ENCODE data around the gene DGCR2. TPM values are rescaled to one million over a fixed set of nuclear protein-coding genes. Genes with fewer than 3 reads are reported as not detected.

DGCR2 gene
- total RNA-seq, 1 donor from 2014 or later: 70.6 TPM

GRCh38 chr22:19092725-19093124 lies 29.5 kb downstream of the DGCR2 start:
- ATAC-seq (no peak), DNase-seq (no peak)
- Histone ChIP-seq H3K27ac (no peak overlapping the region), H3K27me3 (no peaks in the 10 kb centered on the region), H3K4me3 (no peak overlapping the region), H3K36me3 (peaks cover 12% of the 10 kb centered on the region), H3K4me1 (peaks cover 4% of the 10 kb centered on the region), H3K9me3 (no peaks in the 10 kb centered on the region)
- no peak for TF ChIP-seq CTCF (IDR thresholded peaks at IDR 0.05)
- intact Hi-C loops (cut with DNase I): no loop called here

GRCh38 chr22:19090586-19091127 lies 31.6 kb downstream of the DGCR2 start:
- Histone ChIP-seq H3K9me3 (no peaks in the 10 kb centered on the region), H3K4me1 (peaks cover 6% of the 10 kb centered on the region), H3K27me3 (no peaks in the 10 kb centered on the region), H3K36me3 (peaks cover 19% of the 10 kb centered on the region), H3K27ac (no peak overlapping the region), H3K4me3 (no peak overlapping the region)
- no peak for ATAC-seq
- TF ChIP-seq CTCF (IDR thresholded peaks at IDR 0.05): no peak
- intact Hi-C loops (cut with DNase I): no loop called here
- DNase-seq: no peak

- intact Hi-C loops (cut with DNase I): no loop called here
- Histone ChIP-seq H3K27me3 (no peaks in the 10 kb centered on the region), H3K4me1 (peaks cover 11% of the 10 kb centered on the region), H3K9me3 (no peaks in the 10 kb centered on the region), H3K4me3 (no peak overlapping the region), H3K27ac (no peak overlapping the region), H3K36me3 (peaks cover 19% of the 10 kb centered on the region)
- ATAC-seq (no peak), DNase-seq (no peak)
- no peak for TF ChIP-seq CTCF (IDR thresholded peaks at IDR 0.05)
These were observed 32.0 kb downstream of the DGCR2 start for GRCh38 chr22:19090183-19090582.

DNA sequence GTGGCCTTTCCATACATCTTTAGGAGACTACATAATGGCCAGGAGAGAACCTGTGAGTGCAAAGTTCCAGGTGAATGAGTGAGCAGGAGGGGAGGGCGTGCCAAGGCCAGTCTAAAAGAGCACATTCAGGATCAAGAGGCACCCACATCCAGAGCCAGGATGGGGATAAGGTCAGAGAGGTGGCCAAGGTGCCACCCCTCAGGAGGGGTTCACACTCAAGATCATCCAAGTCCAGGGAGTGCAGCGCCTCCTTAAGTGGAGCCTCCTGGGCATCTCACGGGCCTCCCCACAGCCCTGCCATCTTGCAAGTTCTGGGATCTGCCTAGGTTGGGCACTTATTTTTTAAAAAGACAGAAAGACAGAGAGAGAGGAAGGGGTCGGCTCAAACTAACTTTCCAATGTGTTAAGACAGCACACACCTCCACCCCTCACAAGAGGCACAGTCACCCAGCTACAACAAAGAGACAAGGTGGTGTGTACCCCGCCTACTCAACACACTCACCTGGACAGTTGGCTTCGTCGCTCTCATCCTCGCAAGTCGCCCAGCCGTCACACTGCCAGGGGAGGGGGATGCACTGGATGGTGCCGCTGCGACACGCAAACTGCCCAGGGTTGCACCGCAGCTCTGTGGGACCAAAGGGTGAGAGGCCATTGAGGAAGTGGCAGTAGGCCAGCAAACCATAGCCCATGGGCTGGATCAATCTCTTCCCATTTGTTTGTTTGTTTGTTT lies 33.2 kb downstream of the DGCR2 start:
- intact Hi-C loops (cut with DNase I): no loop called here
- peaks cover 19% of the 10 kb centered on the region for H3K36me3 ChIP-seq
- no peaks in the 10 kb centered on the region for H3K27me3 ChIP-seq
- no peak overlapping the region for H3K4me3 ChIP-seq
- no peaks in the 10 kb centered on the region for H3K9me3 ChIP-seq
- H3K4me1 ChIP-seq: peaks cover 13% of the 10 kb centered on the region
- no peak for TF ChIP-seq CTCF (IDR thresholded peaks at IDR 0.05)
- DNase-seq: peak; percentile 29
- no peak overlapping the region for H3K27ac ChIP-seq
- no peak for ATAC-seq

- intact Hi-C loops (cut with DNase I): no loop called here
- no peak overlapping the region for H3K4me3 ChIP-seq
- H3K4me1 ChIP-seq: peaks cover 13% of the 10 kb centered on the region
- H3K9me3 ChIP-seq: no peaks in the 10 kb centered on the region
- peak; percentile 12 for ATAC-seq
- peaks cover 29% of the 10 kb centered on the region for H3K36me3 ChIP-seq
- H3K27me3 ChIP-seq: no peaks in the 10 kb centered on the region
- DNase-seq: no peak
- TF ChIP-seq CTCF (IDR thresholded peaks at IDR 0.05): no peak
- no peak overlapping the region for H3K27ac ChIP-seq
These were observed 35.3 kb downstream of the DGCR2 start for GRCh38 chr22:19086896-19087295.

All from upper lobe of right lung (tissue), 1 donor.